CD4-positive, alpha-beta T cell treated with Interferon alpha-2 for 1 hour (primary cell): ENCODE data around the gene JMJD8.
"Not testable (repeated sequence)": the region's sequence is repeated elsewhere in the genome, so short reads cannot be mapped to it uniquely, and the experiment has no call there.

Experiments
- DNase-seq, 2 donors: peaks; one replicate each; pipeline ENCODE4 v3.0.0-alpha.2; 2020 to 2022

Gene JMJD8

GRCh38 chr16:708019-708418 lies 23.9 kb upstream of the JMJD8 start:
- DNase-seq: no peak

GRCh38 chr16:707062-707538 lies 23.0 kb upstream of the JMJD8 start:
- DNase-seq: no peak

GRCh38 chr16:706189-707061 lies 22.3 kb upstream of the JMJD8 start:
- no peak for DNase-seq

- no peak for DNase-seq
These were observed 21.5 kb upstream of the JMJD8 start, which contains the start of gene FBXL16 for GRCh38 chr16:705431-706188. Gene FBXL16 (minus strand): TSS chr16:705801. CDS start chr16:697405, 8,396 bp downstream.

- DNase-seq: no peak
These were observed 20.6 kb upstream of the JMJD8 start for GRCh38 chr16:704552-705380.

GRCh38 chr16:704047-704446 lies 19.9 kb upstream of the JMJD8 start:
- DNase-seq: no peak

GRCh38 chr16:703406-703805 lies 19.3 kb upstream of the JMJD8 start:
- DNase-seq: no peak

- no peak for DNase-seq
These were observed 18.2 kb upstream of the JMJD8 start for GRCh38 chr16:702341-702740.

GRCh38 chr16:700684-701584 lies 16.8 kb upstream of the JMJD8 start:
- DNase-seq: peak in 1 of 2 donors; percentile 64

GRCh38 chr16:698911-699671 lies 15.0 kb upstream of the JMJD8 start:
- DNase-seq: peak in 1 of 2 donors; percentile 37

- DNase-seq: peak; percentile 57 to 78
These were observed 11.4 kb upstream of the JMJD8 start for GRCh38 chr16:695355-696089.

- no peak for DNase-seq
These were observed 10.8 kb upstream of the JMJD8 start for GRCh38 chr16:694863-695354.

GRCh38 chr16:694187-694862 lies 10.2 kb upstream of the JMJD8 start:
- no peak for DNase-seq

- DNase-seq: no peak
These were observed 9.6 kb upstream of the JMJD8 start for GRCh38 chr16:693766-694165.

GRCh38 chr16:693364-693763 lies 9.2 kb upstream of the JMJD8 start:
- no peak for DNase-seq

- DNase-seq: no peak
These were observed 8.4 kb upstream of the JMJD8 start for GRCh38 chr16:692356-693108.

GRCh38 chr16:691242-691641 lies 7.1 kb upstream of the JMJD8 start:
- not testable (repeated sequence) for DNase-seq

GRCh38 chr16:689175-689897 lies 5.2 kb upstream of the JMJD8 start:
- DNase-seq: no peak
